GM23338 (cell line): Measurements from ENCODE around the gene ZNF219. TPM values are rescaled to one million over a fixed set of nuclear protein-coding genes. Genes with fewer than 3 reads are reported as not detected.

Source experiments
- CTCF ChIP-seq, 2 experiments: fragments of 200-600 bp in 1 of 2; sonication (generic) in 1 of 2; conservative IDR thresholded peaks; 2 replicates each; pipeline versions ENCODE4 v1.5.1 to v1.6.1; 2016 to 2017; ENCODE audit warnings: antibody characterized with exemption in 2 of 2, low read depth in 2 of 2, mild to moderate bottlenecking in 2 of 2, moderate library complexity in 1 of 2
- ETS1 ChIP-seq: IDR thresholded peaks from 2 replicates; pipeline ENCODE4 v1.6.1; 2016; ENCODE audit warnings: antibody characterized with exemption
- STAT1 ChIP-seq: IDR thresholded peaks from one replicate; pipeline ENCODE4 v1.6.1; 2016; ENCODE audit warnings: antibody characterized with exemption; ENCODE audit not compliant: unreplicated experiment
- ZNF462 ChIP-seq: fragments of 250-450 bp; sonication (Bioruptor Pico); IDR thresholded peaks from 2 replicates; pipeline ENCODE4 v1.5.0; 2020; ENCODE audit warnings: mild to moderate bottlenecking, moderate library complexity
- polyA plus RNA-seq: library from polyadenylated mRNA; unstranded; fragments of >200 nt; fragmentation: Nextera tagmentation; extraction: Ambion mirVana; gene quantifications from 2 replicates; pipeline ENCODE4 v1.2.1, GENCODE V29; 2016
- total RNA-seq: library from RNA; depleted of rRNA; stranded (reverse); fragments of >200 nt; shearing (Covaris generic); gene quantifications from 2 replicates; pipeline ENCODE4 v1.2.3, GENCODE V29; 2014

The ZNF219 gene
- total and polyA plus RNA-seq, 2 experiments from 2014 or later = 37.7 to 153 TPM

GRCh38 chr14:21086908-21087293 is 11.6 kb downstream of the ZNF219 start (continued):
- TF ChIP-seq ZNF462 (CRISPR knock-in tag) (no peak), STAT1 (no peak), CTCF (conservative IDR thresholded peaks at IDR 0.05; ENCODE audit: low read depth in 2 of 2) (no peak), ETS1 (no peak)
